Endothelial cell of umbilical vein (primary cell): ENCODE results near the gene MSANTD3. TPM values are rescaled to one million over a fixed set of nuclear protein-coding genes. Genes with fewer than 3 reads are reported as not detected.

Source experiments
- BruUV-seq: library from RNA; stranded (reverse); fragments of 400-500 nt; replicated peaks from 2 replicates; lab custom pipeline; 2021; lab: Mats Ljungman, UMichigan
- CTCF ChIA-PET: fragments of 300-600, 350-600 bp; sonication (Branson Sonifier 250); formaldehyde crosslinking; loops from one replicate; lab custom pipeline; 2021; ENCODE audit warnings: antibody characterized with exemption, inconsistent platforms; lab: Charles Lee
- POLR2A ChIA-PET: fragments of 300-600, 350-600 bp; sonication (Branson Sonifier 250); formaldehyde crosslinking; loops from one replicate; lab custom pipeline; 2021; ENCODE audit warnings: antibody characterized with exemption, inconsistent platforms; lab: Charles Lee
- DNase-seq: peaks from one replicate; pipeline ENCODE4 v3.0.0-alpha.2; 2011; ENCODE audit warnings: low read depth, low spot score
- FAIRE-seq: peaks from 2 replicates; lab custom pipeline; 2011; peaks lifted over from hg19 to GRCh38; lab: Jason Lieb, UNC
- H2AFZ ChIP-seq: 2 replicates; pipeline ENCODE4 v1.6.0; 2012; ENCODE audit warnings: low read depth, low read length, control low read depth, inconsistent platforms
- H3K27ac ChIP-seq: 2 replicates; pipeline ENCODE4 v1.5.1; 2011; ENCODE audit warnings: low read depth, mild to moderate bottlenecking, control low read depth, low read length, moderate library complexity; ENCODE audit not compliant: insufficient read depth
- H3K27me3 ChIP-seq, 2 experiments: 2 replicates each; pipeline versions ENCODE4 v1.6.0 to v1.6.1; 2011; ENCODE audit warnings: low read length in 2 of 2, mixed read lengths in 1 of 2; ENCODE audit not compliant: control insufficient read depth in 2 of 2, insufficient read depth in 2 of 2
- H3K36me3 ChIP-seq, 2 experiments: 2 replicates in 1 of 2; 3 replicates in 1 of 2; pipeline ENCODE4 v1.5.1; 2011; ENCODE audit warnings: low read length in 2 of 2, mild to moderate bottlenecking in 1 of 2, moderate library complexity in 1 of 2; ENCODE audit not compliant: control insufficient read depth in 2 of 2, insufficient read depth in 2 of 2; ENCODE audit errors: extremely low read depth in 1 of 2
- H3K4me1 ChIP-seq: 3 replicates; pipeline ENCODE4 v1.5.1; 2011; ENCODE audit warnings: mild to moderate bottlenecking, low read length; ENCODE audit not compliant: control insufficient read depth, insufficient read depth; ENCODE audit errors: extremely low read depth
- H3K4me2 ChIP-seq: 2 replicates; pipeline ENCODE4 v1.6.1; 2011; ENCODE audit warnings: low read length, control low read depth, mixed read lengths; ENCODE audit not compliant: insufficient read depth
- H3K4me3 ChIP-seq, 3 experiments: fragments of 200-600 bp in 1 of 3; sonication (generic), shearing (Covaris generic) in 1 of 3; replicated peaks in 1 of 3; 2 replicates each; pipeline ENCODE4 v1.5.1; 2011 to 2016; ENCODE audit warnings: control low read depth in 3 of 3, low read length in 3 of 3, mild to moderate bottlenecking in 2 of 3, inconsistent platforms in 1 of 3, low read depth in 1 of 3, moderate library complexity in 1 of 3; ENCODE audit not compliant: insufficient read depth in 1 of 3
- H3K79me2 ChIP-seq: 2 replicates; pipeline ENCODE4 v1.6.0; 2012; ENCODE audit warnings: low read length, inconsistent platforms; ENCODE audit not compliant: control insufficient read depth, insufficient read depth
- H3K9ac ChIP-seq: replicated peaks from 2 replicates; pipeline ENCODE3; 2011; ENCODE audit warnings: low read length, control low read depth; ENCODE audit not compliant: insufficient read depth; ENCODE audit errors: extremely low read depth
- H3K9me1 ChIP-seq: replicated peaks from 3 replicates; pipeline ENCODE4 v1.6.0; 2011; ENCODE audit warnings: mild to moderate bottlenecking, low read length; ENCODE audit not compliant: control insufficient read depth, insufficient read depth; ENCODE audit errors: extremely low read depth
- H3K9me3 ChIP-seq: replicated peaks from 2 replicates; pipeline ENCODE4 v1.5.1; 2012; ENCODE audit warnings: low read length, inconsistent platforms; ENCODE audit not compliant: control insufficient read depth, insufficient read depth
- H4K20me1 ChIP-seq: replicated peaks from 2 replicates; pipeline ENCODE3; 2011; ENCODE audit warnings: mild to moderate bottlenecking, low read length; ENCODE audit not compliant: control insufficient read depth, insufficient read depth; ENCODE audit errors: extremely low read depth
- EZH2 ChIP-seq: IDR thresholded peaks from 2 replicates; pipeline ENCODE4 v1.6.1; 2012; ENCODE audit warnings: borderline replicate concordance, low read depth, mild to moderate bottlenecking, moderate library complexity, low read length, inconsistent platforms; ENCODE audit not compliant: severe bottlenecking
- FOS ChIP-seq: IDR thresholded peaks from 2 replicates; pipeline ENCODE4 v1.6.1; 2011; ENCODE audit warnings: mild to moderate bottlenecking, low read length, moderate library complexity, borderline replicate concordance; ENCODE audit not compliant: insufficient read depth
- GATA2 ChIP-seq: IDR thresholded peaks from 2 replicates; pipeline ENCODE4 v1.7.0; 2011; ENCODE audit warnings: low read depth, mild to moderate bottlenecking, moderate library complexity, mixed read lengths, low read length; ENCODE audit not compliant: insufficient read length, insufficient read depth
- JUN ChIP-seq: IDR thresholded peaks from 2 replicates; pipeline ENCODE4 v1.6.1; 2011; ENCODE audit warnings: borderline replicate concordance, low read depth; ENCODE audit not compliant: insufficient read length, insufficient read depth
- MYC ChIP-seq: IDR thresholded peaks from one replicate; pipeline ENCODE4 v1.6.1; 2011; ENCODE audit warnings: mild to moderate bottlenecking, low read depth, low read length
- POLR2A ChIP-seq: IDR thresholded peaks from 2 replicates; pipeline ENCODE4 v1.6.1; 2012; ENCODE audit warnings: low read depth, mild to moderate bottlenecking, control low read depth, low read length
- POLR2AphosphoS5 ChIP-seq: IDR thresholded peaks from 2 replicates; pipeline ENCODE4 v1.6.1; 2012; ENCODE audit warnings: low read depth, mild to moderate bottlenecking, control low read depth, low read length, moderate library complexity; ENCODE audit not compliant: insufficient read depth
- dilution Hi-C: fragments of 300-500 bp; cut with MboI; formaldehyde crosslinking; loops from one replicate; pipeline ENCODE4 v1.15.0; 2019; ENCODE audit warnings: low sequenced_read_pairs; ENCODE audit not compliant: extremely low pct_ligation_motif_present
- intact Hi-C: fragments of 100-400 bp; cut with micrococcal nuclease; formaldehyde crosslinking; loops from one replicate; pipeline ENCODE4 v1.10.0; 2022
- polyA plus RNA-seq, 4 experiments: library from polyadenylated mRNA; depleted of rRNA in 3 of 4; stranded (reverse) in 3 of 4; unstranded in 1 of 4; fragments of >200 nt; gene quantifications; 2 replicates each; pipeline versions ENCODE4 v1.2.1 to v1.2.3, GENCODE V29; 2011 to 2012; ENCODE audit warnings: missing spikeins in 1 of 4
- total RNA-seq: library from RNA; stranded (reverse); gene quantifications from 2 replicates; pipeline ENCODE4 v1.2.3, GENCODE V29; 2021
- TF ChIP-seq, protein P1 (sequence below), 2 donors: IDR thresholded peaks; 1 replicate in 1 of 2; 2 replicates in 1 of 2; pipeline ENCODE4 v1.5.1; 2011; ENCODE audit warnings: low read length in 2 of 2, mild to moderate bottlenecking in 2 of 2, moderate library complexity in 2 of 2, control low read depth in 1 of 2, inconsistent platforms in 1 of 2, low read depth in 1 of 2; ENCODE audit not compliant: insufficient read depth in 1 of 2; ENCODE audit errors: extremely low read depth in 1 of 2
- TF ChIP-seq, protein P2 (sequence below): IDR thresholded peaks from 2 replicates; pipeline ENCODE4 v1.6.1; 2011; ENCODE audit not compliant: insufficient read depth, insufficient read length

The MSANTD3 gene
- total and polyA plus RNA-seq, 2 donors (not counting 3 experiments of a cell fraction or from before 2014, with no cell fraction given), result 31.3 to 88.5 TPM

DNA sequence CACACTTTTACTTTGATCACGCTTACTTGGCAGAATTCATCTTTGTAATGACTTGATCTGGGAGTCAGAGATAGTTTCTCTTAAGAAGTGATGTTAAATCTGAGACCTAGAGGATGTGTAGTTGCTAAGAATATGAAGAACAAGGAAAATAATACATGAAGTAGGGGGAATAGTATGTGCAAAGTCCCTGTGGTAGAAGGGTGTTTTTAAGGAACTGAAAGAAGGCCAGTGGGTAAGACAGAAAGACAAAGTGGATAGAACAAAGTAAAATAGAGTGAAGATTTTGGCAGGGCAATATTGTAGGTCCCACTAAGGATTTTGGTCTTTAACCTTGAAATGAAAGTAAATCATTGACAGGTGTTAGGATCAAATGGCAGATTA, 17.8 kb upstream of the MSANTD3 start:
- FAIRE-seq, result no peak
- Histone ChIP-seq H2AFZ (no peak overlapping the region), H3K9ac (no peak overlapping the region), H3K9me1 (no peaks in the 10 kb centered on the region), H3K4me3 (no peak overlapping the region), H3K36me3 (no peaks in the 10 kb centered on the region), H3K9me3 (no peaks in the 10 kb centered on the region), H3K79me2 (no peaks in the 10 kb centered on the region), H3K27ac (no peak overlapping the region), H3K4me1 (peaks cover 9% of the 10 kb centered on the region), H4K20me1 (no peaks in the 10 kb centered on the region), H3K4me2 (no peak overlapping the region), H3K27me3 (peaks cover 3 to 6% of the 10 kb centered on the region in 2 experiments)
- BruUV-seq, result no TSS peak
- dilution Hi-C loops, result no loop called here
- intact Hi-C loops, result no loop called here
- POLR2A ChIA-PET, result no interaction called here
- TF ChIP-seq, protein P1, sequence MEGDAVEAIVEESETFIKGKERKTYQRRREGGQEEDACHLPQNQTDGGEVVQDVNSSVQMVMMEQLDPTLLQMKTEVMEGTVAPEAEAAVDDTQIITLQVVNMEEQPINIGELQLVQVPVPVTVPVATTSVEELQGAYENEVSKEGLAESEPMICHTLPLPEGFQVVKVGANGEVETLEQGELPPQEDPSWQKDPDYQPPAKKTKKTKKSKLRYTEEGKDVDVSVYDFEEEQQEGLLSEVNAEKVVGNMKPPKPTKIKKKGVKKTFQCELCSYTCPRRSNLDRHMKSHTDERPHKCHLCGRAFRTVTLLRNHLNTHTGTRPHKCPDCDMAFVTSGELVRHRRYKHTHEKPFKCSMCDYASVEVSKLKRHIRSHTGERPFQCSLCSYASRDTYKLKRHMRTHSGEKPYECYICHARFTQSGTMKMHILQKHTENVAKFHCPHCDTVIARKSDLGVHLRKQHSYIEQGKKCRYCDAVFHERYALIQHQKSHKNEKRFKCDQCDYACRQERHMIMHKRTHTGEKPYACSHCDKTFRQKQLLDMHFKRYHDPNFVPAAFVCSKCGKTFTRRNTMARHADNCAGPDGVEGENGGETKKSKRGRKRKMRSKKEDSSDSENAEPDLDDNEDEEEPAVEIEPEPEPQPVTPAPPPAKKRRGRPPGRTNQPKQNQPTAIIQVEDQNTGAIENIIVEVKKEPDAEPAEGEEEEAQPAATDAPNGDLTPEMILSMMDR (IDR thresholded peaks at IDR 0.05; ENCODE audit: extremely low read depth in 1 of 2, insufficient read depth in 1 of 2, low read depth in 1 of 2, low read length in 2 of 2), result no peak
- CTCF ChIA-PET, result interaction anchor here (1.6 to 1.8 kb wide), 2 partner anchors 10 to 85 kb away, joined by 4 read pairs; no protein-coding TSS in a partner anchor
- DNase-seq, result no peak

DNA sequence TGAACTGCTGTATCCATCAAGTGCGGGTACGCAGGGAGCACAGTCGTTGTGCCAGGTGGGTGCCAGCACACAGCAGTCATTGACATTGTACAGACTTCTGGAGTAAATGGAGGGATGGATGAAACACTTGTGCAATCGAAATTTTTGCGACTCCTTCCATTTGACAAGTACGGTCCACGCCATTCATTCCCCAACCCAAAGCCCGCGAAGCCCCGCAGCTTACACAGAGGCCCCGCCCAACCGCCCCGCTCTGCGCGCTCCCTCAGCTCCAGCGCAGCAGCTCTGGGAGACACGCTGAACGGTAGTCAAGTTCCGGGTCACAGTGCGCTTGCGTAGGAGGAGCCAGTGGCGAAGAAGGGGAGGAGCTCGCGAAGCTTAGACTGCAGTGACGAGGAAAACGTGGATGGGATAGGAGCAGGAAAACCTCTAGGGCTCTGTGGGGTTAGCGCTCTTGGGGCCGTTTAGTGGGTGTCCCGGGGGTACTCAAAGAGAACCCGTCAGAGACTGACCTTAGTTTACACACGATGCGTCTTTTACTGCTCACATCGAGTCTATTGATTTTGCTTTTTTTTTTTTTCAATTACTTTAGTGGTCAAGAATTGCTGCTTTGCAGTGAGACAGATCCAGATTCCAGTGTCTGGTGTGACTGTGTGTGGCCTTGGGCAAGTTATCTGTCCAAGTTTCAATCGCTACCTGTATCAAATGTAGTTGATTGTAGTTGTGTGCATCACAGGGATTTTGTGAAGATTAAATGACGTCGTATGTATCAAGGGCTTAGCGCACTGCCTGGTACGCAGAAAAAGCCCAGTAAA, 15.3 kb upstream of the MSANTD3 start:
- intact Hi-C loops, result loop anchor here (1.0 to 2.0 kb wide), 3 partner anchors 15 to 59 kb away; partner anchors contain the start of gene TEX10
- BruUV-seq, result TSS peak; percentile 30

More for the DNA sequence above, 15.3 kb upstream of the MSANTD3 start:
- peak overlapping the region in 2 of 3 experiments; percentile 25 to 57 for H3K4me3 ChIP-seq
- no peaks in the 10 kb centered on the region for H3K9me3 ChIP-seq
- POLR2A ChIA-PET, result interaction anchor here (0.5 to 1.0 kb wide), 4 partner anchors 13 to 49 kb away, joined by 3 to 8 read pairs (median 4); partner anchors contain the start of gene MSANTD3
- peaks cover 9% of the 10 kb centered on the region for H3K4me1 ChIP-seq
- TF ChIP-seq, protein P2, sequence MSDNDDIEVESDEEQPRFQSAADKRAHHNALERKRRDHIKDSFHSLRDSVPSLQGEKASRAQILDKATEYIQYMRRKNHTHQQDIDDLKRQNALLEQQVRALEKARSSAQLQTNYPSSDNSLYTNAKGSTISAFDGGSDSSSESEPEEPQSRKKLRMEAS, result peak; percentile 37
- TF ChIP-seq POLR2A (peak; percentile 75), MYC (no peak), JUN (no peak), POLR2AphosphoS5 (peak; percentile 47), FOS (no peak), EZH2 (no peak), GATA2 (no peak)
- TF ChIP-seq, protein P1 (IDR thresholded peaks at IDR 0.05; ENCODE audit: extremely low read depth in 1 of 2, insufficient read depth in 1 of 2, low read depth in 1 of 2, low read length in 2 of 2), result no peak
- no peaks in the 10 kb centered on the region for H3K36me3 ChIP-seq
- H2AFZ ChIP-seq, result peak overlapping the region; percentile 81
- peaks cover 3 to 8% of the 10 kb centered on the region in 2 experiments for H3K27me3 ChIP-seq
- H3K27ac ChIP-seq, result no peak overlapping the region
- no peaks in the 10 kb centered on the region for H3K9me1 ChIP-seq
- no peaks in the 10 kb centered on the region for H3K79me2 ChIP-seq
- H3K9ac ChIP-seq, result peak overlapping the region; percentile 43
- H4K20me1 ChIP-seq, result no peaks in the 10 kb centered on the region
- CTCF ChIA-PET, result interaction anchor here (0.6 to 1.1 kb wide), 8 partner anchors 11 to 463 kb away, joined by 3 to 9 read pairs (median 3); partner anchors contain the start of genes MSANTD3 and TEX10
- DNase-seq (peak; percentile 90), FAIRE-seq (peak; percentile 95)
- peak overlapping the region; percentile 91 for H3K4me2 ChIP-seq
- dilution Hi-C loops, result no loop called here
